AG04450 (cell line): Measurements from ENCODE around the gene MT1H. TPM values are rescaled to one million over a fixed set of nuclear protein-coding genes. Genes with fewer than 3 reads are reported as not detected.

Experiments
- CTCF ChIA-PET: fragments of 300-600, 350-600 bp; formaldehyde crosslinking; extraction: SDS; loops from one replicate; lab custom pipeline; 2022; ENCODE audit warnings: antibody characterized with exemption, inconsistent platforms; lab: Charles Lee
- POLR2A ChIA-PET: fragments of 350-600 bp; formaldehyde crosslinking; extraction: SDS; loops from one replicate; lab custom pipeline; 2021; ENCODE audit warnings: antibody characterized with exemption, inconsistent platforms; lab: Yijun Ruan, JAX
- DNase-seq: peaks from one replicate; pipeline ENCODE4 v3.0.0-alpha.2; 2011; ENCODE audit warnings: low read depth, low spot score
- H3K27ac ChIP-seq: one replicate; pipeline ENCODE4 v1.5.1; 2012; ENCODE audit warnings: low read depth, low read length, control low read depth
- H3K27me3 ChIP-seq: one replicate; pipeline ENCODE4 v1.6.0; 2012; ENCODE audit warnings: low read length; ENCODE audit not compliant: control insufficient read depth, insufficient read depth
- H3K4me3 ChIP-seq: 2 replicates; pipeline ENCODE4 v1.5.1; 2011; ENCODE audit warnings: mild to moderate bottlenecking, low read depth, low read length, control low read depth
- H3K9me3 ChIP-seq: 2 replicates; pipeline ENCODE4 v1.5.1; 2012; ENCODE audit warnings: low read length; ENCODE audit not compliant: control insufficient read depth, insufficient read depth
- CTCF ChIP-seq: IDR thresholded peaks from 2 replicates; pipeline ENCODE4 v1.5.1; 2011; ENCODE audit warnings: low read depth, low read length, control low read depth, inconsistent platforms
- polyA plus RNA-seq: library from polyadenylated mRNA; depleted of rRNA; stranded (reverse); fragments of >200 nt; gene quantifications from 2 replicates; pipeline ENCODE4 v1.2.3, GENCODE V29; 2011

MT1H gene
- polyA plus RNA-seq, 1 experiment = not detected

- no peak overlapping the region for H3K4me3 ChIP-seq
- no peaks in the 10 kb centered on the region for H3K27me3 ChIP-seq
- H3K9me3 ChIP-seq = peaks cover 20% of the 10 kb centered on the region
- no peak overlapping the region for H3K27ac ChIP-seq
- no peak for DNase-seq
- ChIA-PET CTCF (interaction anchor here (0.7 to 2.1 kb wide), 3 partner anchors 11 to 171 kb away, joined by 3 to 10 read pairs (median 3); no protein-coding TSS in a partner anchor), POLR2A (no interaction called here)
- TF ChIP-seq CTCF = no peak
These were observed 21.0 kb downstream of the MT1H start for GRCh38 chr16:56690420-56691122.

GRCh38 chr16:56691885-56692284 is 22.3 kb downstream of the MT1H start:
- ChIA-PET POLR2A (no interaction called here), CTCF (interaction anchor here (0.7 kb wide), 1 partner anchor 18 kb away, joined by 4 read pairs; no protein-coding TSS in a partner anchor)
- H3K27ac ChIP-seq = no peak overlapping the region
- DNase-seq = no peak
- no peaks in the 10 kb centered on the region for H3K27me3 ChIP-seq
- peaks cover 11% of the 10 kb centered on the region; the same call in 1 of the 2 replicates for H3K9me3 ChIP-seq
- no peak for TF ChIP-seq CTCF
- no peak overlapping the region for H3K4me3 ChIP-seq

- CTCF ChIA-PET = interaction anchor here (0.6 kb wide), 1 partner anchor 181 kb away, joined by 3 read pairs; no protein-coding TSS in a partner anchor
- POLR2A ChIA-PET = no interaction called here
These were observed 25.6 kb downstream of the MT1H start for GRCh38 chr16:56695246-56695645.

GRCh38 chr16:56697456-56698155 is 28.0 kb downstream of the MT1H start:
- ChIA-PET CTCF (interaction anchor here (1.2 kb wide), 1 partner anchor 120 kb away, joined by 5 read pairs; no protein-coding TSS in a partner anchor), POLR2A (no interaction called here)
- Histone ChIP-seq H3K27ac (no peak overlapping the region), H3K4me3 (no peak overlapping the region), H3K9me3 (peaks cover 12% of the 10 kb centered on the region), H3K27me3 (no peaks in the 10 kb centered on the region)
- DNase-seq = no peak
- no peak for TF ChIP-seq CTCF

More at GRCh38 chr16:56695246-56695645, 25.6 kb downstream of the MT1H start:
- no peak overlapping the region for H3K27ac ChIP-seq
- no peak for DNase-seq
- no peaks in the 10 kb centered on the region for H3K27me3 ChIP-seq
- no peak overlapping the region for H3K4me3 ChIP-seq
- peaks cover 12% of the 10 kb centered on the region for H3K9me3 ChIP-seq
- no peak for TF ChIP-seq CTCF
